ENCODE data around the gene FMNL2.
A peak's percentile ranks its signal among the peaks of the same experiment; 100 is the strongest.

FMNL2 gene

GRCh38 chr2:152394326-152394725, 59.4 kb downstream of the FMNL2 start:
- ChIA-PET CTCF (interaction anchor here (1.5 to 1.7 kb wide), 2 partner anchors 14 to 241 kb away, joined by 4 to 7 read pairs; no protein-coding TSS in a partner anchor), POLR2A (no interaction called here)
- no peak overlapping the region for H3K4me3 ChIP-seq (ENCODE audit: low read depth, low read length)
- DNase-seq (ENCODE audit: low read depth, low spot score): no peak
- TF ChIP-seq, protein P1, sequence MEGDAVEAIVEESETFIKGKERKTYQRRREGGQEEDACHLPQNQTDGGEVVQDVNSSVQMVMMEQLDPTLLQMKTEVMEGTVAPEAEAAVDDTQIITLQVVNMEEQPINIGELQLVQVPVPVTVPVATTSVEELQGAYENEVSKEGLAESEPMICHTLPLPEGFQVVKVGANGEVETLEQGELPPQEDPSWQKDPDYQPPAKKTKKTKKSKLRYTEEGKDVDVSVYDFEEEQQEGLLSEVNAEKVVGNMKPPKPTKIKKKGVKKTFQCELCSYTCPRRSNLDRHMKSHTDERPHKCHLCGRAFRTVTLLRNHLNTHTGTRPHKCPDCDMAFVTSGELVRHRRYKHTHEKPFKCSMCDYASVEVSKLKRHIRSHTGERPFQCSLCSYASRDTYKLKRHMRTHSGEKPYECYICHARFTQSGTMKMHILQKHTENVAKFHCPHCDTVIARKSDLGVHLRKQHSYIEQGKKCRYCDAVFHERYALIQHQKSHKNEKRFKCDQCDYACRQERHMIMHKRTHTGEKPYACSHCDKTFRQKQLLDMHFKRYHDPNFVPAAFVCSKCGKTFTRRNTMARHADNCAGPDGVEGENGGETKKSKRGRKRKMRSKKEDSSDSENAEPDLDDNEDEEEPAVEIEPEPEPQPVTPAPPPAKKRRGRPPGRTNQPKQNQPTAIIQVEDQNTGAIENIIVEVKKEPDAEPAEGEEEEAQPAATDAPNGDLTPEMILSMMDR (IDR thresholded peaks at IDR 0.05; ENCODE audit: insufficient read depth, low read length, missing control alignments): no peak

DNA sequence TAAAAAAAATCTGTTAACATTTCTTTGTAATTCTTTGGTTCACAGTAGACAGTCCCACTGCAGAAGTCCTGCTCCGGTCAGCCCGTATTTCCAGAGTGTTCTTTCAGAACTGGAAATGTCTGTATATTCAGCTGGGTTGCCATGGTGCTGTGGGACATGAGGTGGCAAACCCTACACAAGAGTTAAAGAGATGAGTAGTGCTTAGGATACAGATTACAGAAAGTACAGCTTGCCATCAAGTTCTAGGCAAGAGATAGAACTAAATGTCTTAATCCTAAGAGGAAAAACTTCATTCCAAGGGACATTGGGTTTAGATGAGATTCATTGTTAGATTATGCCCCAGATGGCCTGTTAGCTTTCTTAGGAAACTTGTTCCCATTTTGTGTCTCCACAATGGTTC, 60.1 kb downstream of the FMNL2 start:
- CTCF ChIA-PET: interaction anchor here (0.9 to 1.7 kb wide), 4 partner anchors 14 to 371 kb away, joined by 3 to 5 read pairs (median 4); no protein-coding TSS in a partner anchor
- POLR2A ChIA-PET: no interaction called here
- TF ChIP-seq, protein P1 (IDR thresholded peaks at IDR 0.05; ENCODE audit: insufficient read depth, low read length, missing control alignments): no peak
- DNase-seq (ENCODE audit: low read depth, low spot score): no peak
- H3K4me3 ChIP-seq (ENCODE audit: low read depth, low read length): no peak overlapping the region

DNA sequence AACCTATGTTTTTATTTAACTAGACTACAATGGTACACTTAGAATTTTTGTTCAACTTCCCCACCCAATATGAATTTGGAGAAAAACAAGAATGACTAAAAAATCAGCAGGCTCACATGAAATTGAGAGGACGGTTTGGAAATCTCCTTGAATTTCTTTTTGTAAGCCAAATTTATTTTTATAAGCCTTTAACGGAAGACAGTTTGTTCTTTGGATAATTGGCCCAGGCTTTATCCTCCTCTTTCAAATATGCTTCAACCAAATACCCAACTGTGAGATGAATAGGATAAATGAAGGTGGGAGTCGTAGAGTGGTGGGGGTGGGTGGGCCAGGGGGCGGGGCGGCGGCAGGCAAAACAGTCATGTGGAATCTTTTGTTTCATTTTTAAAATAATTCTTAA, 60.6 kb downstream of the FMNL2 start:
- no peak for DNase-seq (ENCODE audit: low read depth, low spot score)
- POLR2A ChIA-PET: no interaction called here
- no peak overlapping the region for H3K4me3 ChIP-seq (ENCODE audit: low read depth, low read length)
- TF ChIP-seq, protein P1 (IDR thresholded peaks at IDR 0.05; ENCODE audit: insufficient read depth, low read length, missing control alignments): no peak
- CTCF ChIA-PET: interaction anchor here (0.9 to 1.7 kb wide), 4 partner anchors 15 to 371 kb away, joined by 3 to 5 read pairs (median 4); no protein-coding TSS in a partner anchor

DNA sequence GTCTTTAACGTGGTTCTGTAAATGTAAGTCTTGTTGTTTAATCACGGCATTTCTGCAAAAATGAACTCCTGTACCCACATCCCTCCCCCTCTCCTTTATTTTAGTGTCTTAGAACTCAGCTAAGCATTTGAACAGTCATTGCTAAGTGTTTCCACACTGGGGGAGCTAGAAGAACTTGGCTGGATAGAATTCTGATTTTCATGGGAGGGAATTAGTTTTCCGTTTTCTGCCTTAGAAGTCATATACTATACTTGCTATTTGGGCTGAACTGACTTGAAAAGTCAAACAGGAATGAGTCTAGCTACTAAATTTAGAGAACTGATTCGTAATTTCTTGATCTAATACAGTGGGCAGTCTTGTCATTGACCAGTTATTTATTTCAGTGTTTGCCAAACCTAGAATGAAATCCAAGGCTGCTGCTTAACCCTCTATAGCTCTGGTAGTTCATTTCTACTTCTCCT, 61.1 kb downstream of the FMNL2 start:
- POLR2A ChIA-PET: no interaction called here

GRCh38 chr2:152396763-152397162, 61.8 kb downstream of the FMNL2 start:
- POLR2A ChIA-PET: no interaction called here
- CTCF ChIA-PET: interaction anchor here (1.6 kb wide), 1 partner anchor 239 kb away, joined by 5 read pairs; no protein-coding TSS in a partner anchor
- TF ChIP-seq, protein P1 (IDR thresholded peaks at IDR 0.05; ENCODE audit: insufficient read depth, low read length, missing control alignments): no peak
- no peak for DNase-seq (ENCODE audit: low read depth, low spot score)
- no peak overlapping the region for H3K4me3 ChIP-seq (ENCODE audit: low read depth, low read length)

More for the DNA sequence above, 61.1 kb downstream of the FMNL2 start:
- H3K4me3 ChIP-seq (ENCODE audit: low read depth, low read length): peak overlapping the region; percentile 3; the same call in 1 of the 2 replicates
- TF ChIP-seq, protein P1 (IDR thresholded peaks at IDR 0.05; ENCODE audit: insufficient read depth, low read length, missing control alignments): no peak
- CTCF ChIA-PET: interaction anchor here (0.9 to 1.6 kb wide), 2 partner anchors 240 to 372 kb away, joined by 3 to 5 read pairs; no protein-coding TSS in a partner anchor
- DNase-seq (ENCODE audit: low read depth, low spot score): no peak

GRCh38 chr2:152399003-152399402, 64.0 kb downstream of the FMNL2 start:
- ChIA-PET POLR2A (no interaction called here), CTCF (interaction anchor here (1.6 kb wide), 1 partner anchor 11 kb away, joined by 4 read pairs; no protein-coding TSS in a partner anchor)
- no peak for DNase-seq (ENCODE audit: low read depth, low spot score)
- TF ChIP-seq, protein P1 (IDR thresholded peaks at IDR 0.05; ENCODE audit: insufficient read depth, low read length, missing control alignments): no peak
- no peak overlapping the region for H3K4me3 ChIP-seq (ENCODE audit: low read depth, low read length)

Measured in AG04449 (cell line).